Occipital lobe (tissue), 2 donors: Measurements from ENCODE around the gene ALPP. TPM values are rescaled to one million over a fixed set of nuclear protein-coding genes. Genes with fewer than 3 reads are reported as not detected.
A peak's percentile ranks its signal among the peaks of the same experiment; 100 is the strongest.
"Not testable (repeated sequence)": the region's sequence is repeated elsewhere in the genome, so short reads cannot be mapped to it uniquely, and the experiment has no call there.

Experiments
- DNase-seq: peaks from one replicate; lab custom pipeline; 2025; lab: John Stamatoyannopoulos, UW
- total RNA-seq: library from RNA; depleted of rRNA; stranded (reverse); fragments of >200 nt; gene quantifications from one replicate; pipeline ENCODE4 v1.2.3, GENCODE V29; 2014

ALPP gene
- total RNA-seq, 1 donor from 2014 or later = not detected

DNA sequence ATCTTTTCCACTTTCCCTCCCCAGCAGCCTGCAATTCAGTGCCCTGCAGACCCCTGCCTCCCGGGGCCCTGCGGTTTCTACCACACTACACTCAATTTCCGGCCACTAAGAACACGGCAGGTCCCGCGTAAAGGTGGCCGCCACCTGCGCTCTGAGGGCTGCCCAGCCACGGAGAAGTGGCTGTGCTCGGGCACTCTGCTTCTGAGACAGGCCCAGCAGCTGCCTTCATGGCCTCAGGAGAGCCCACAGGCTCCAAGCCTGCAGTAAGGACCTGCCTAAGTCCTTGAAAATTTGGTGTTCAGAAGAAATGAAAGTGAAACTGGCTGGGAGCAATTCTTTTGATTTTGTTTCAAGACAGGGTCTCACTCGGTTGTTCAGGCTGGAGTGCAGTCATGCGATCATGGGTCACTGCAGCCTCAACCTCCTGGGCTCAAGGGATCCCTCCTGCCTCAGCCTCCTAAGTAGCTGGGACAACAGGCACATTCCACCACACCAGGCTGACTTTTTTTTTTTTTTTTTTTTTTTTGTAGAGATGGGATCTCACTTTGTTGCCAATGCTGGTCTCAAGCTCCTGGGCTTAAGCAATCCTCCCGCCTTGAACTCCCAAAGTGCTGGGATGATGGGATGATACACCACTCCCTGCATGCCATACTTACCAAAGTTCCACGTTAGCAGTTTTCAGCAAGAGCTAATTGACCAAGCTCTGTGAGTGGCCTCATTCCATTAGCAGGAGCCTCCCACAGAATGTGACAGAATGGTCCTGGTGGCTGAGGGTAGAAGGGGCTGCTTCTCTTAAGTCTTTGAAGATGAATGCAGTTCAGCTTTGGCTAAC is 14.6 kb upstream of the ALPP start:
- DNase-seq = no peak

- not testable (repeated sequence) for DNase-seq
Observed at GRCh38 chr2:232364806-232365594, 13.6 kb upstream of the ALPP start.

- DNase-seq = no peak
Observed at GRCh38 chr2:232365621-232366321, 12.8 kb upstream of the ALPP start.

DNA sequence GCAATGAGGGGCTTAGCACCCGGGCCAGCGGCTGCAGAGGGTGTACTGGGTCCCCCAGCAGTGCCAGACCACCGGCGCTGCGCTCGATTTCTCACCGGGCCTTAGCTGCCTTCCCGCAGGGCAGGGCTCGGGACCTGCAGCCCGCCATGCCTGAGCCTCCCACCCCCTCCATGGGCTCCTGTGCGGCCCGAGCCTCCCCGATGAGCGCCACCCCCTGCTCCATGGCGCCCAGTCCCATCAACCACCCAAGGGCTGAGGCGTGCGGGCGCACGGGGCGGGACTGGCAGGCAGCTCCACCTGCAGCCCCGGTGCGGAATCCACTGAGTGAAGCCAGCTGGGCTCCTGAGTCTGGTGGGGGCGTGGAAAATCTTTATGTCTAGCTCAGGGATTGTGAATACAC is 12.1 kb upstream of the ALPP start:
- DNase-seq = not testable (repeated sequence)

GRCh38 chr2:232367016-232367415 is 11.5 kb upstream of the ALPP start:
- DNase-seq = no peak

DNA sequence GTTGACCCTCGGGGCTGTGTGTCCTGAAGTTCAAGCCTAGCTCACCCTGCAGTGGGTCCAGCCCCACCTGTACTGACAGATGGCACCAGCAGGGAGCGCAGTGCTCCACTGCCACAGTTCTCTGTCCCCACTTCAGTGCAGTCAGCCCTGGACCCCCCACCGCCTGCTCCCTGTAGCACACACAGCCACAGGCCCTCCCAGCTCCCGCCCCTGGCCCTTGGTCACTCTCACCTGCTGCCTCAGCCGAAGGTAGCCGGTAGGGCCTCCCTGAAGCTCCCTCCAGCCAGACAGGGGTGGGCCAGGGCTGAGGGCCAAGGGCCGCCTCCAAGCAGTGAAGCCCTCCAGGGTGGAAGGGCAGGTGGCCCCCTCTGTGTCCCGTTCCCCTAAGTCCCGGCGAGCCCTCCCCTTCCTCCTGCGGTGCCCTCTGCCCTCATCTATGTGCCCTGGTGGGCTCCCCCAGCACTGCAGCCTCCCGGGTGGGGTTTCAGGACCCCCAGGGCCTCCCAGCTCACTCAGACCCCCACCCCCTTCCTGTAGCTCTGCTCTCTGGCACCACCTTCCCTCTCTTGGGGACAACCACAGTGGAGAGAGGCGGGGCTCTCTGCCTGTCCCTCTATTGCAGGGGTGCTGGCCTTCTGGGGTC is 10.8 kb upstream of the ALPP start:
- no peak for DNase-seq

- no peak for DNase-seq
Observed at GRCh38 chr2:232368311-232368731, 10.2 kb upstream of the ALPP start.

- DNase-seq = no peak
Observed at GRCh38 chr2:232369126-232369951, 9.2 kb upstream of the ALPP start.

- DNase-seq = not testable (repeated sequence)
Observed at GRCh38 chr2:232370007-232370406, 8.5 kb upstream of the ALPP start.

GRCh38 chr2:232372231-232373208 is 6.0 kb upstream of the ALPP start:
- DNase-seq = no peak

GRCh38 chr2:232374356-232374755 is 4.2 kb upstream of the ALPP start:
- peak; percentile 12 for DNase-seq

DNA sequence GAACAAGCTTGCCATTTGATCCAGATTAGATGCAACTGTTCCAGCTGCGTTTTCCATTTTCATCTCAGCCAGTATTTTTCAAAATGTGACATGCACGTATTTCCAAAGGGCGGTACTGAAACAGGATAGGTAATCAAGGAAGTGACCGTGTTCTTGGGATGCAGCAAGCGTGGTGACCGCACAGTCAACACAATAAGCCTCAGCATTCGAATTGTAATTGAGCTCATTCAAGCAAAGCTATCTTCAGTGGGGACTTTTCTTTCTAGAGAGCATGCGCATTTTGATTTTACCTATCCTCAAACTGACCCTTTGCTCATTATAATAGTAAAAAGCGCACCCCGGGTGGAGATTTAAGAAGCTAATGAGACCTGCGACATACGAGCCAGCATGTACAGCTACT is 3.4 kb upstream of the ALPP start:
- no peak for DNase-seq

GRCh38 chr2:232376260-232376659 is 2.3 kb upstream of the ALPP start:
- DNase-seq = no peak

- DNase-seq = no peak
Observed at GRCh38 chr2:232376713-232377112, 1.8 kb upstream of the ALPP start.

DNA sequence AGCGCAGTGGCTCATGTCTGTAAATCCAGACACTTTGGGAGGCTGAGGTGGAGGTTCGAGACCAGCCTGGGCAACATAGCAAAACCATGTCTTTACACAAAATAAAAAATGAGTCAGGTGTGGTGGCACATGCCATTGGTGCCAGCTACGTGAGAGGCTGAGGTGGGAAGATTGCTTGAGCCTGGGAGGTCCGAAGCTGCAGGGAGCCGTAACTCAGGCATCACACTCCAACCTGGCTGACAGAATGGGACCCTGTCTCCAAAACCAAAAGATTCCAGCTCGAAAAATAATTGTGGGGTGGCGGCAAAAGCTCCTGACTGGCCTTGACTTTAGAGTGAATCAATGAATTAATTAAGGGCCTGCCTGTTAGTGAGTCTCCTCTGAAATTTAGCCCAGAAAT is 1.2 kb upstream of the ALPP start:
- no peak for DNase-seq

DNA sequence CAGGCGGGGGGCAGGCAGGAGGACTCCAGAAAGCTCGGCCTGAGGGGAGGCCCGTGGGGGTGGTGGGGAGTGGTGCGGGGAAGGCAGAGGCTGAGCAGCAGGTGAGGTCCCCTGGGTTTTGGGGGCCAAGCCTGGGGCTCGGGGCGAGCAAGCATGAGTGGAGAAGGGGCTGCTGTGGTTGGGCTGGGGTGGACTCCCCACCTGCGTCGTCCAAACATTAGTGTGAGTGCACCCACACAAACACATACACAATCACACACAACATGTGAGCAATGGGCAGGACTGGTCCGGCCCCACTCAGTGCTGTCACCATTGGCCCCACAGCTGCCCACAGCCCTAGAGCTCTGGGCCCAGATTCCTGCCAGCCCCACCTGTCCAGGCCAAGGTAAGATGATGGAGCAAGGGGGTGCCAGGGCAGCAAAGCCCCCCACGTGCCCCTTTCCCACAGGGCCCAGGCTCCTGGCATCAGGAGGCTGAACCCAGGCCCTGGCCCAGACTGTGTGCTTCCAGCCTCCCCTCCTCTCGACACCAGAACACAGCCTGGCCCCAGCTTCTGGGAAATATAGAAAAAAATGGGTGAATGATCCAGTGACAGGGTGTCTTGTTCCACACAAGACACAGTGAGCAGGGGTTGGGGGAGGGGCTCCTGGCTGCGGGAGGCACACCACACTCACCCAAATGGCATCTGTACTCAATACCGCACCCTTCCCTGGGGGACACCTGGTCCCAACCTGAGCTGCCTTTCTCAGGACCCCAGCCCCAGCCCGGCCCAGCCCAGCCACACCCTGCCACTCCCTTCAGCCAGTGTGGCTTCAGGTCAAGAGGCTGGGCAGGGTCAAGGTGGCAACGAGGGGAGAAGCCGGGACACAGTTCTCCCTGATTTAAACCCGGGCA is 463 bp upstream of the ALPP start:
- DNase-seq = no peak

- not testable (repeated sequence) for DNase-seq
Observed at GRCh38 chr2:232379610-232380590, 1.3 kb downstream of the ALPP start.
